Astrocyte (in vitro differentiated cells and primary cell): Measurements from ENCODE around the gene UFSP1. TPM values are rescaled to one million over a fixed set of nuclear protein-coding genes. Genes with fewer than 3 reads are reported as not detected.

Source experiments
- DNase-seq: peaks from one replicate; pipeline ENCODE4 v3.0.0-alpha.2; 2010; ENCODE audit warnings: low read depth
- FAIRE-seq: peaks from 2 replicates; lab custom pipeline; 2011; peaks lifted over from hg19 to GRCh38; lab: Jason Lieb, UNC
- H2AFZ ChIP-seq: 2 replicates; pipeline ENCODE4 v1.6.0; 2012; ENCODE audit warnings: low read depth, low read length, inconsistent platforms
- H3K27ac ChIP-seq: 2 replicates; pipeline ENCODE4 v1.5.1; 2011; ENCODE audit warnings: low read depth, low read length, inconsistent platforms
- H3K27me3 ChIP-seq: 2 replicates; pipeline ENCODE4 v1.6.0; 2011; ENCODE audit warnings: low read length, inconsistent platforms; ENCODE audit not compliant: insufficient read depth
- H3K36me3 ChIP-seq: 2 replicates; pipeline ENCODE4 v1.5.1; 2011; ENCODE audit warnings: low read length, inconsistent platforms; ENCODE audit not compliant: insufficient read depth
- H3K4me1 ChIP-seq: 2 replicates; pipeline ENCODE4 v1.5.1; 2011; ENCODE audit warnings: low read length, inconsistent platforms; ENCODE audit not compliant: insufficient read depth
- H3K4me2 ChIP-seq: 2 replicates; pipeline ENCODE4 v1.6.0; 2012; ENCODE audit warnings: low read length, inconsistent platforms
- H3K4me3 ChIP-seq: 2 replicates; pipeline ENCODE4 v1.5.1; 2011; ENCODE audit warnings: low read depth, mild to moderate bottlenecking, low read length, inconsistent platforms; ENCODE audit not compliant: insufficient read depth
- H3K79me2 ChIP-seq: 2 replicates; pipeline ENCODE4 v1.6.0; 2012; ENCODE audit warnings: mild to moderate bottlenecking, low read length, inconsistent platforms; ENCODE audit not compliant: insufficient read depth
- H3K9ac ChIP-seq: 2 replicates; pipeline ENCODE4 v1.6.0; 2012; ENCODE audit warnings: mild to moderate bottlenecking, low read length, inconsistent platforms
- H3K9me3 ChIP-seq: 2 replicates; pipeline ENCODE4 v1.5.1; 2012; ENCODE audit warnings: low read depth, mild to moderate bottlenecking, low read length, inconsistent platforms; ENCODE audit not compliant: insufficient read depth
- H4K20me1 ChIP-seq: 2 replicates; pipeline ENCODE4 v1.6.0; 2012; ENCODE audit warnings: low read length, inconsistent platforms; ENCODE audit not compliant: insufficient read depth
- H3K27ac Mint-ChIP-seq: one replicate; pipeline ENCODE4 v1.8.0; 2021; ENCODE audit warnings: mild to moderate bottlenecking, mixed read lengths; ENCODE audit not compliant: unreplicated experiment
- H3K27me3 Mint-ChIP-seq: one replicate; pipeline ENCODE4 v1.8.0; 2021; ENCODE audit warnings: low read depth, mixed read lengths; ENCODE audit not compliant: unreplicated experiment
- H3K36me3 Mint-ChIP-seq: one replicate; pipeline ENCODE4 v1.8.0; 2021; ENCODE audit warnings: low read depth, mixed read lengths; ENCODE audit not compliant: unreplicated experiment
- H3K4me1 Mint-ChIP-seq: one replicate; pipeline ENCODE4 v1.8.0; 2021; ENCODE audit warnings: low read depth, mixed read lengths; ENCODE audit not compliant: unreplicated experiment
- H3K4me3 Mint-ChIP-seq: one replicate; pipeline ENCODE4 v1.8.0; 2021; ENCODE audit warnings: mild to moderate bottlenecking, moderate library complexity, mixed read lengths; ENCODE audit not compliant: unreplicated experiment
- H3K9me3 Mint-ChIP-seq: one replicate; pipeline ENCODE4 v1.8.0; 2021; ENCODE audit warnings: mild to moderate bottlenecking, mixed read lengths; ENCODE audit not compliant: unreplicated experiment
- CTCF ChIP-seq: IDR thresholded peaks from 2 replicates; pipeline ENCODE4 v1.5.1; 2011; ENCODE audit warnings: low read depth, mild to moderate bottlenecking, inconsistent platforms, low read length, moderate library complexity; ENCODE audit not compliant: insufficient read depth
- EZH2 ChIP-seq: IDR thresholded peaks from 2 replicates; pipeline ENCODE4 v1.6.1; 2012; ENCODE audit warnings: mild to moderate bottlenecking, low read length, inconsistent platforms; ENCODE audit not compliant: insufficient read depth
- total RNA-seq: library from RNA; stranded (reverse); gene quantifications from 2 replicates; pipeline ENCODE4 v1.2.1, GENCODE V29; 2021

The UFSP1 gene
- total RNA-seq, 1 donor from 2014 or later = 2.7 TPM

GRCh38 chr7:100890653-100891567 lies 1.4 kb upstream of the UFSP1 start:
- H3K27me3 Mint-ChIP-seq = peaks cover 2% of the 10 kb centered on the region
- peaks cover 18% of the 10 kb centered on the region for H3K36me3 ChIP-seq
- H3K4me2 ChIP-seq = peak overlapping the region; percentile 96
- H3K27me3 ChIP-seq = peaks cover under 1% of the 10 kb centered on the region
- H3K79me2 ChIP-seq = peaks cover 36% of the 10 kb centered on the region
- peak overlapping the region; percentile 74 for H3K9ac ChIP-seq
- peaks cover 15% of the 10 kb centered on the region for H3K36me3 Mint-ChIP-seq
- H3K9me3 Mint-ChIP-seq = no peaks in the 10 kb centered on the region
- DNase-seq = no peak
- H3K4me3 ChIP-seq = peak overlapping the region; percentile 45
- peak overlapping the region; percentile 96 for H3K27ac Mint-ChIP-seq
- H3K4me1 ChIP-seq = peaks cover 40% of the 10 kb centered on the region
- no peak for TF ChIP-seq CTCF
- no peak for TF ChIP-seq EZH2
- peak overlapping the region; percentile 89 for H3K4me3 Mint-ChIP-seq
- peak overlapping the region; percentile 49 for H2AFZ ChIP-seq
- FAIRE-seq = no peak
- peaks cover 21% of the 10 kb centered on the region for H3K4me1 Mint-ChIP-seq
- peak overlapping the region; percentile 68 for H3K27ac ChIP-seq
- H4K20me1 ChIP-seq = peaks cover 28% of the 10 kb centered on the region
- H3K9me3 ChIP-seq = no peaks in the 10 kb centered on the region

GRCh38 chr7:100888291-100888987 lies 1.1 kb downstream of the UFSP1 start:
- Histone ChIP-seq H3K4me1 (peaks cover 38% of the 10 kb centered on the region), H3K9ac (peak overlapping the region; percentile 86), H3K4me3 (peak overlapping the region; percentile 63), H3K4me2 (peak overlapping the region; percentile 82), H3K36me3 (peaks cover 31% of the 10 kb centered on the region), H3K79me2 (peaks cover 50% of the 10 kb centered on the region), H3K9me3 (no peaks in the 10 kb centered on the region), H3K27ac (peak overlapping the region; percentile 73), H3K27me3 (no peaks in the 10 kb centered on the region), H4K20me1 (peaks cover 53% of the 10 kb centered on the region), H2AFZ (no peak overlapping the region)
- Mint-ChIP-seq H3K4me3 (peak overlapping the region; percentile 79), H3K9me3 (no peaks in the 10 kb centered on the region), H3K27me3 (no peaks in the 10 kb centered on the region), H3K4me1 (peaks cover 19% of the 10 kb centered on the region), H3K36me3 (peaks cover 21% of the 10 kb centered on the region), H3K27ac (peak overlapping the region; percentile 58)
- FAIRE-seq = no peak
- TF ChIP-seq CTCF (no peak), EZH2 (no peak)
- no peak for DNase-seq
